ENCODE data around the gene FGFRL1.

The FGFRL1 gene

GRCh38 chr4:1011022-1011665 is at the start of gene FGFRL1:
FGFRL1 (plus strand) TSS chr4:1011626; CDS start chr4:1012486, 860 bp downstream.
- peak; percentile 58 to 94 (median 82) for DNase-seq

GRCh38 chr4:962231-963208 is 48.9 kb upstream of the FGFRL1 start:
- no peak for DNase-seq

GRCh38 chr4:963276-964225 is 47.9 kb upstream of the FGFRL1 start:
- DNase-seq, result no peak

GRCh38 chr4:964346-965025 is 46.9 kb upstream of the FGFRL1 start:
- DNase-seq, result no peak

- DNase-seq, result no peak
These were observed 46.2 kb upstream of the FGFRL1 start for GRCh38 chr4:965048-965765.

- DNase-seq, result no peak
These were observed 45.7 kb upstream of the FGFRL1 start for GRCh38 chr4:965766-966134.

- no peak for DNase-seq
These were observed 44.9 kb upstream of the FGFRL1 start for GRCh38 chr4:966266-967112.

- DNase-seq, result no peak
These were observed 44.0 kb upstream of the FGFRL1 start for GRCh38 chr4:967113-968104.

- no peak for DNase-seq
These were observed 43.2 kb upstream of the FGFRL1 start for GRCh38 chr4:968221-968620.

- DNase-seq, result no peak
These were observed 42.6 kb upstream of the FGFRL1 start for GRCh38 chr4:968621-969394.

GRCh38 chr4:970046-970745 is 41.2 kb upstream of the FGFRL1 start:
- DNase-seq, result no peak

GRCh38 chr4:970854-971520 is 40.4 kb upstream of the FGFRL1 start:
- no peak for DNase-seq

GRCh38 chr4:971666-972500 is 39.5 kb upstream of the FGFRL1 start:
- DNase-seq, result no peak

- peak in 2 of 4 experiments; percentile 37 to 55 for DNase-seq
These were observed 38.6 kb upstream of the FGFRL1 start for GRCh38 chr4:972651-973424.

All from activated naive CD4-positive, alpha-beta T cell (primary cell).